COLO829 (cell line): ENCODE results near the gene MSANTD3.
"Not testable (repeated sequence)": the region's sequence is repeated elsewhere in the genome, so short reads cannot be mapped to it uniquely, and the experiment has no call there.

Experiments used
- DNase-seq: peaks from one replicate; pipeline ENCODE4 v3.0.0; 2012; ENCODE audit warnings: low spot score

MSANTD3 gene

GRCh38 chr9:100426530-100427365 lies at the start of gene MSANTD3:
Gene MSANTD3 (plus strand): TSS chr9:100427143. CDS start chr9:100441939, 14,796 bp downstream.
- DNase-seq: peak; percentile 46

GRCh38 chr9:100379862-100380261 lies 47.1 kb upstream of the MSANTD3 start:
- no peak for DNase-seq

GRCh38 chr9:100392989-100393388 lies 34.0 kb upstream of the MSANTD3 start:
- DNase-seq: not testable (repeated sequence)

DNA sequence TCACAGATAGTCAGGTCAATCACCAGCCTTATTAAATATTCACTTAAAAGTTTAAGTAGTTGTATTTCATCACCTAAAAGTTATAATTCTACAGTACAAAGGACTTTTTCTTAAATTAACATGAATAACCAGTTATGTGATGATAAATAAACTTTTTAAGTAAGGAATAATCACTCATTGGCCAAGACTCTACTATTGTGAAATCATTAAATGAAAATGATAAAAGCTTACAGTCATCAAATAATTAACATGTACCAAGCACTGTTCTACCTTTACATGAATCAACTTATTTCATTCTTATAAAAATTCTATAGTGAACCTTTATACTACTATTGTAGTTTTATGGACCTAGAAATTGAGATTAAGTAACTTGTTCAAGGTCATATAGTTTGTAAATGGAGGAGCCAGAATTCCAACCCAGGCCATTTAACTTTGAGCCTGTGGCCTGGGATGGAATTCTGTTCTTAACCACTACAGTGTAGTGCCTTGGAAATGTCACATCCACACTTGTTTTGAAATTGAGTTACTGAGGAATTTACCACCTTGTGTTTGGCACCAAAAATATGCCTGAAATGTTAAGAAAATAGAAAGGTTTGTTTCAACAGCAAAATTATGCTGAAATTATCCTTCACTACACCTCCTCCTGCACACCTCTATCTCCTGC lies 32.8 kb upstream of the MSANTD3 start:
- no peak for DNase-seq

DNA sequence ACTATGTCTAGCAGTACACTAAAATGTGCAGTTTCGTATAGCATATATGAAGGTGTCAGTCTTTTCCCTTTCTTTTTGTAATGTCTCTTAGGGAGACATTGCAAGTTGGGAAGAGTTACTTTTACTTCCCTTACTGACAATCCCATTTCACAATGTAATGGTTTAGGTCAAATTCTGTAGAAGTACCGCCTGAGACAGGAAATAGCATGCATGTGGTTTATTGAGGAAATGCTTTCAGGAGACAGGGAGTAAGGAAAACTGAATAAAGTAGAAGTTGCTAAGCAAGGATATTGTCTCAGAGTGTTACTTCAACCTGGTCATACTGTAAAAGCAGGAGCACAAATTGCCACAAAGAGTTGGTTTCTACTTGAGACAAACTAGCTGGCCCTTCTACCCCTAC lies 32.1 kb upstream of the MSANTD3 start:
- DNase-seq: no peak

GRCh38 chr9:100396769-100397168 lies 30.2 kb upstream of the MSANTD3 start:
- DNase-seq: no peak

DNA sequence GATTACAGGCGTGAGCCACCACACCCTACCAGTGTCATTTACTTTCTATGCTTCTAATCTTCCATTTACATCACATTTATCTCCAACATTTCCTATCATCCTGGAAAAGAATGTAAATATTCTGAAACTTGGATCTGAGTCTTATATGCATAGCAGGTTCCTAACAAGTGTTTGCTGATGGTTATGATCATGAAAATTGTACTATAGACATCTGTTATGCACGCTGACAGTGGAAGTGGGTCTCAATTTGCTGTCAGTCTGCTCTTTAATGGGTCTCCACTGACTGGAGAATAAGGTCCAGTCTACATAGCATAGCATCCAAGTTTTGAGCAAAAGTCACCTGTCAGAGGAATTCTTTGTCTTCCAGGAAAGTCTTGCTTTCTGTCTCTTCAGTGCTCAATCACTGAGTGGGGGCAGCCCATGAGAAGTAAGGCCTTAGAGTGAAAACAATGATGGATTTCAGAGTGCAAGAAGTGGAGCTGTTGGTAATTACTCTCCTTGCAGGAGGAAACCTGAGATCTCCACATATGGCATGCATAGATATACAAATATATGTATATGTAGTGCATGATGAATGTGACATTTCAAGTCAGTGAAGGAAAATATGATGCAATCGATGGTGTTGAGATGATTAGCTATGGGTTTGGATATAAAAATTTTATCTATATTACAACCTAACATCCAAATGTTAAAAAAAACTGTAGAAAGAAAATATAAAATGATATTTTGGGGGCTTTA lies 29.2 kb upstream of the MSANTD3 start:
- DNase-seq: no peak

DNA sequence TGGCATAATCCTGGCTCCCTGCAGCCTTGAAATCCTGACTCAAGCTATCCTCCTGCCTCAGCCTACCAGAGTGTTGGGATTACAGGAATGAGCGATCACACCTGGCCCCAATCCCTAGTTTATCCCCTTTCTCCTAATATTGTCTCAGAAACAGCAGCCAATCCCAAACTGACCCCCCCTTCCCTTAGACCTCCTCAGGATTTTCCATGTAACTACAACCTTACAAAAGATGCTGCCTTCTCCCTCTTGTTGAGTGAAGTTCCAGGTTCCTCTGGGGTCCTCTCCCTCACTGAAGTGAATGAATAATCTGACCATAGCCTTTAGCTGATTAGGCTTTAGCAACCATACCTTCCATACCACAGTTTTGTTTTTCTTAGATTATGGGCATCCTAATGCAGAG lies 25.9 kb upstream of the MSANTD3 start:
- no peak for DNase-seq

DNA sequence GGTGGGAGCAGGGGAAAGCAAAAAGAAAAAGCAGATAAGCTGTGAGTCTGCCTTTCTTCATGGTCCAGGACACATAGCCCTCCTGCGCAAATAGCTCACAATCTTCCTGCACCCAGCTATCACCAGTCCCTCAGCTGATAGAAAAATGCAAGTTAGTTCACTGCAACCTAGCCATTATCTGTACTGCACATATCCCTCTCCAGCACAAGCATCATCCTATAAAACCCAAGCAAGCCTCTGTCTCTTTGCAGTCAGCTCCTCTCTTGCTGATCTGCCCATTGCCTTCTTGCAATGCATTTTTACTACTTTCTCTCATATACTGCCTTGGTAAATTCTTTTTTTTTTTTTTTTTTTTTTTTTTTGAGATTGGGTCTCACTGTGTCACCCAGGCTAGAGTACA lies 20.0 kb upstream of the MSANTD3 start:
- no peak for DNase-seq

GRCh38 chr9:100408546-100409175 lies 18.3 kb upstream of the MSANTD3 start:
- no peak for DNase-seq

- no peak for DNase-seq
Observed at GRCh38 chr9:100409176-100409556, 17.8 kb upstream of the MSANTD3 start.

- peak; percentile 99 for DNase-seq
Observed at GRCh38 chr9:100411472-100412283, 15.3 kb upstream of the MSANTD3 start.

DNA sequence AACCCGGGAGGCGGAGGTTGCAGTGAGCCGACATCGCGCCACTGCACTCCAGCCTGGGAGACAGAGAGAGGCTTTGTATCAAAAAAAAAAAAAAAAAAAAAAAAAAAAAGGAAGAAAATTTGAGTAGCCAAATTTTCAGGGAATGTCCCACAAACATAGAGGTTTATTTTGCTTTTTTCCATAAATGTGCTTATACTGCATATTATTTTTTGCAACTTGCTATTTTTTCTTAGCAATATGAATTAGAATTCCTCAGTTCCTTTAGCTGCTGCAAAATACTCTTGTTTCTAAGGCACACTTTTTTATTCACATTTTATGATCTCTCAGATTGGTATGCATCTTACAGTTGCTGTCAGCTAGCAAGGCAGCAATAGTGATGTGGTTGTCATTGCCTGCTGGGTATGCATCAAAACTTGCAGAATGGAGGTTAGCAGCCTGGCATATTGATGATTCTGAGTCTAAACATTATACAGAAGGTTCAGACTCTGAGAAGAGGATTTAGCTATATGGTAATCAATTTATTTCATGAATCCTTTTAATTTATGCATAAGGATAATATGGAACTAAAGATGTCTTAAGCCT lies 13.0 kb upstream of the MSANTD3 start:
- DNase-seq: no peak

GRCh38 chr9:100417815-100418214 lies 9.1 kb upstream of the MSANTD3 start:
- no peak for DNase-seq

DNA sequence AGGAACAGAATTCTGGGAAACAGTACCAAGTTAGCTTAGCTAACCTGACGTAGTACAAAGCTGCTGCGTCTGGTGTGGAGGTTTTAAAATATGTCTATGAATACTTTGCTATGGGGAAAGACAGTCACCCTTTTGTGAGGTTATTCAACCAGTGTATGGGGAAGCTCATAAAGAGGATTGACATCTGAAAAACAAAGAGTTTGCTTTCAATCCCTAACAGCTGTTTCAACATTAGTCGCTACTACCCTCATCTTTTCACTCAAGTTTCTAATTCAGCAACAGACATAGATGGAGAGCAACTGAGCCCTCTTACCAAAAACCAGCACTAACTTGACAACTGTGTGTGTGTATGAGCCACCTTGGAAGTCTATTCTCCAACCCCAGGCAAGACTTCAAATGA lies 7.8 kb upstream of the MSANTD3 start:
- DNase-seq: no peak

DNA sequence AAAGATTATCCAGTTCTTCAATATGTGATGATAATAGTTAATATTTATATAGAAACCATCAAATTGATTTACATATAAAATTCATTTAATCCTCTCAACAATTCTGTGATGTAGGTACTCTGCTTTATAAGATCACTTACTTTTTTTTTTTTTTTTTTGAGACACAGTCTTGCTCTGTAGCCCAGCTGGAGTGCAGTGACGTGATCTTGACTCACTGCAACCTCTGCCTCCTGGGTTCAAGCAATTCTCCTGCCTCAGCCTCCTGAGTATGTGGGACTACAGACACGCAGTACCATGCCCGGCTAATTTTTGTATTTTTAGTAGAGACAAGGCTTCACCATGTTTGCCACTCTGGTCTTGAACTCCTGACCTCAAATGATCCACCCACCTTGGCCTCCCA lies 5.8 kb upstream of the MSANTD3 start:
- not testable (repeated sequence) for DNase-seq

GRCh38 chr9:100425758-100426157 lies 1.2 kb upstream of the MSANTD3 start:
- DNase-seq: no peak

DNA sequence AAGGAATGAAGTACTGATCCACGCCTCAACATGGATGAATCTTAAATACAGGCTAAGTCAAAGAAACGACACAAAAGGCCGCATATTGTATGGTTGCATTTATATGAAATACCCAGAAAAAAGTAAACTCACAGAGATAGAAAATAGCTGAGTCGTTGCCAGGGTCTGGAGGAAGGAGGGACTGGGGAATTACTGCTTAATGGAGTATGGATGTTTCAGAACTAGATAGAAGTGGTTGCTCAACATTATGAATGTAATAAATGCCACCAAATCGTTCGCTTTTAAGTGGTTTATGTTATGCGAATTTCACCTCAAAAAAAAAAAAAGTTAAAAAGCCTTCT lies 784 bp upstream of the MSANTD3 start:
- no peak for DNase-seq

- DNase-seq: peak; percentile 65
Observed at GRCh38 chr9:100427366-100428263, 672 bp downstream of the MSANTD3 start.
